Astrocyte of the spinal cord (primary cell): ENCODE results near the gene ERC2.

Source experiments
- DNase-seq: peaks from one replicate; pipeline ENCODE4 v3.0.0; 2011; ENCODE audit warnings: low read depth, low spot score
- H3K4me3 ChIP-seq: 2 replicates; pipeline ENCODE4 v1.5.1; 2011; ENCODE audit warnings: low read depth, mild to moderate bottlenecking, low read length, moderate library complexity
- CTCF ChIP-seq: IDR thresholded peaks from 2 replicates; pipeline ENCODE4 v1.5.1; 2012; ENCODE audit warnings: low read depth, mild to moderate bottlenecking, low read length, inconsistent platforms
- in situ Hi-C: cut with HindIII; loops from 2 replicates; pipeline ENCODE4 v1.10.0; 2017; ENCODE audit warnings: low sequenced_read_pairs

Gene ERC2

GRCh38 chr3:56094170-56094569 lies 374.1 kb downstream of the ERC2 start:
- no peak for TF ChIP-seq CTCF
- no peak for DNase-seq
- in situ Hi-C loops = no loop called here
- H3K4me3 ChIP-seq = no peak overlapping the region

GRCh38 chr3:56089739-56090138 lies 378.5 kb downstream of the ERC2 start:
- no peak for DNase-seq
- TF ChIP-seq CTCF = no peak
- in situ Hi-C loops = no loop called here
- H3K4me3 ChIP-seq = no peak overlapping the region

GRCh38 chr3:56087451-56088053 lies 380.7 kb downstream of the ERC2 start:
- no peak for TF ChIP-seq CTCF
- H3K4me3 ChIP-seq = no peak overlapping the region
- in situ Hi-C loops = no loop called here
- no peak for DNase-seq

- no peak for TF ChIP-seq CTCF
- in situ Hi-C loops = no loop called here
- peak; percentile 38 for DNase-seq
- no peak overlapping the region for H3K4me3 ChIP-seq
These were observed 381.9 kb downstream of the ERC2 start for GRCh38 chr3:56086355-56086754.

GRCh38 chr3:56081246-56081645 lies 387.0 kb downstream of the ERC2 start:
- DNase-seq = no peak

GRCh38 chr3:56076746-56077145 lies 391.5 kb downstream of the ERC2 start:
- H3K4me3 ChIP-seq = no peak overlapping the region
- no peak for TF ChIP-seq CTCF
- DNase-seq = no peak
- in situ Hi-C loops = no loop called here

More at GRCh38 chr3:56081246-56081645, 387.0 kb downstream of the ERC2 start:
- no peak for TF ChIP-seq CTCF
- in situ Hi-C loops = no loop called here
- H3K4me3 ChIP-seq = no peak overlapping the region
